ENCODE data around the gene PRRG4. TPM values are rescaled to one million over a fixed set of nuclear protein-coding genes. Genes with fewer than 3 reads are reported as not detected.

PRRG4 gene
- total and polyA plus RNA-seq, 11 donors: 0.12 to 1.4 (median 0.39) TPM

DNA sequence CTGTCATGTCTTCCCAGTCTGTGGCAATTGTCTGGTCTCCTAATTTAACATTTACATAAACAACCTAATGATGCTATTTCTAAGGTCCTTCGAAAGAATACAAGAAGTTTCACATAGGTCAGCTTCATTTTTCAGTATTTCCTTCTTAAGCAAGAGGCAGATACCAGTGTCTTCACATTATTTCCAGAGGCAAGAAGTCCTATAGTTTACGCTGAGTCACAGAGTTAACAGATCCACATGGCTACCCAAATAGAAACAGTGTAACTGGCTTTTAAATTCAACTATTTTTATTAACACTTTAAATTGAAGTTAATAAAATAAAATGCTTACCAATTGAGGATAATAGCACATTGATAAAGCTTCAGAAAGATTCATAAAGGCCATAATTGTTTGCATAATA, 10.9 kb downstream of the PRRG4 start:
- intact Hi-C loops (cut with DNase I): no loop called here
- 81 to 88% (median 85%) methylated on average over 2 of the region's 2 CpGs for WGBS, 4 donors
- TF ChIP-seq, protein P1, sequence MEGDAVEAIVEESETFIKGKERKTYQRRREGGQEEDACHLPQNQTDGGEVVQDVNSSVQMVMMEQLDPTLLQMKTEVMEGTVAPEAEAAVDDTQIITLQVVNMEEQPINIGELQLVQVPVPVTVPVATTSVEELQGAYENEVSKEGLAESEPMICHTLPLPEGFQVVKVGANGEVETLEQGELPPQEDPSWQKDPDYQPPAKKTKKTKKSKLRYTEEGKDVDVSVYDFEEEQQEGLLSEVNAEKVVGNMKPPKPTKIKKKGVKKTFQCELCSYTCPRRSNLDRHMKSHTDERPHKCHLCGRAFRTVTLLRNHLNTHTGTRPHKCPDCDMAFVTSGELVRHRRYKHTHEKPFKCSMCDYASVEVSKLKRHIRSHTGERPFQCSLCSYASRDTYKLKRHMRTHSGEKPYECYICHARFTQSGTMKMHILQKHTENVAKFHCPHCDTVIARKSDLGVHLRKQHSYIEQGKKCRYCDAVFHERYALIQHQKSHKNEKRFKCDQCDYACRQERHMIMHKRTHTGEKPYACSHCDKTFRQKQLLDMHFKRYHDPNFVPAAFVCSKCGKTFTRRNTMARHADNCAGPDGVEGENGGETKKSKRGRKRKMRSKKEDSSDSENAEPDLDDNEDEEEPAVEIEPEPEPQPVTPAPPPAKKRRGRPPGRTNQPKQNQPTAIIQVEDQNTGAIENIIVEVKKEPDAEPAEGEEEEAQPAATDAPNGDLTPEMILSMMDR (IDR thresholded peaks at IDR 0.05): no peak
- TF ChIP-seq POLR2A (IDR thresholded peaks at IDR 0.05): no peak
- no peak for ATAC-seq
- Histone ChIP-seq H3K4me3 (no peak overlapping the region), H3K36me3 (no peaks in the 10 kb centered on the region), H3K27me3 (peaks cover 0 to 5% (median 0%) of the 10 kb centered on the region in 9 donors), H3K27ac (no peak overlapping the region), H3K4me1 (no peaks in the 10 kb centered on the region), H3K9me3 (no peaks in the 10 kb centered on the region)
- no peak for DNase-seq

DNA sequence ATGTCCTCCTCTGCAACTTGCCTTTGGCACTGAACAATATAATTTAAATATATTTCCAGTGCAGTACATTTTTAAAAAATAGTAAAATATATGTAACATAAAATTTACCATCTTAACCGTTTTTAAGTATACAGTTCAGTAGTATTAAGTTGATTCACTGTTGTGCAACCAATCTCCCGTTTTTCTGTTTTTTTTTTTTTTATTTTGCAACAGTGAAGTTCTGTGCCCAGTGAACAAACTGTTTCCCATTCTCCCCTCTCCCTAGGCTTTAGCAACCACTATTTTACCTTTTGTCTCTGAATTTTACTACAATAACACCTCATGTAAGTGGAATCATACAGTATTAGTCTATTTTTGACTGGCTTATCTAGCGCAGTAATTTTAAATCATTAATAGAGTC, 13.8 kb downstream of the PRRG4 start:
- Histone ChIP-seq H3K27me3 (peaks cover 0 to 5% (median 0%) of the 10 kb centered on the region in 9 donors), H3K36me3 (no peaks in the 10 kb centered on the region), H3K27ac (no peak overlapping the region), H3K4me1 (no peaks in the 10 kb centered on the region), H3K9me3 (peaks cover 0 to 5% (median 0%) of the 10 kb centered on the region in 12 donors), H3K4me3 (no peak overlapping the region)
- intact Hi-C loops (cut with DNase I): no loop called here
- WGBS, 4 donors: 63 to 80% (median 72%) methylated on average over 3 of the region's 3 CpGs
- ATAC-seq: no peak
- no peak for DNase-seq
- TF ChIP-seq POLR2A (IDR thresholded peaks at IDR 0.05): no peak
- TF ChIP-seq, protein P1 (IDR thresholded peaks at IDR 0.05): no peak

DNA sequence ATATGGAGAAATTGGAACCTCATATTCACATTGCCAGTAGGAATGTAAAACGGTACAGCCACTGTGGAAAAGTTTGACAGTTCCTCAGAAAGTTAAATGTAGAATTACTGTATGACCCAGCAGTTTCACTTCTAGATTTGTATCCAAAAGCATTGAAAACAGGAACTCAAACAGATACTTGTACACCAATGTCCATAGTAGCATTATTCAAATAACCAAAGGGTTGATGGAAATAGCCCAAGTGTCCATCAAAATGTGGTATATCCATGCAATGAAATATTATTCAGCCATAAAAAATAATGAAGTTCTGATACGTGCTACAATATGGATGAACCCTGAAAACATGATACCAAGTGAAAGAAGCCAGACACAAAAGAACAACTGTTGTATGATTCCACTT, 17.8 kb downstream of the PRRG4 start:
- TF ChIP-seq POLR2A (IDR thresholded peaks at IDR 0.05): no peak
- TF ChIP-seq, protein P1 (IDR thresholded peaks at IDR 0.05): no peak
- ATAC-seq (no peak), DNase-seq (no peak)
- intact Hi-C loops (cut with DNase I): no loop called here
- peaks cover 0 to 5% (median 0%) of the 10 kb centered on the region in 12 donors for H3K9me3 ChIP-seq
- peaks cover 0 to 17% (median 0%) of the 10 kb centered on the region in 12 donors for H3K4me1 ChIP-seq
- H3K27me3 ChIP-seq: no peaks in the 10 kb centered on the region
- H3K27ac ChIP-seq: no peak overlapping the region
- no peak overlapping the region for H3K4me3 ChIP-seq
- H3K36me3 ChIP-seq: no peaks in the 10 kb centered on the region
- WGBS, 4 donors: 82 to 92% (median 86%) methylated on average over 2 of the region's 2 CpGs

DNA sequence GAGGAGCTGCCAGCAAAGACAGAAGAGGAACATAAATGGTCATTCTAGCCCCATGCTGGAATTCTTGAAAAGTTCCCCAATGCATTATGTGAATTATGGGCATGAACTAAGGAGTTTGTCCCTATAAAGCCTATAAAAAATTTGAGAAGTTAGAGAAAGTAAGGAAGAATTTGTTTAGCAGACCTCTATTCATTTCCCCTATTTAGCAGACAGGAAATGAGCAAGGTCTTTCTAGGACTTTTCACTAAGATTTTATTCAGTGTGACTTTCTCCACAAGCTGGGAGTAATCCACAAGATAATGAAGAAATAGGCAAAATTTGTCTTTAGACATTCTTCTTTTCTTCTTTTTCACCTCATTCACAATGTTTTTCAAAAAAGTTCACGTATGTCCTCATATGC, 20.0 kb downstream of the PRRG4 start:
- H3K27me3 ChIP-seq: peaks cover 0 to 3% (median 0%) of the 10 kb centered on the region in 9 donors
- DNase-seq (no peak), ATAC-seq (no peak)
- no peaks in the 10 kb centered on the region for H3K36me3 ChIP-seq
- WGBS, 4 donors: 76 to 91% (median 79%) methylated on average over 1 of the region's 1 CpG
- H3K9me3 ChIP-seq: peaks cover 0 to 5% (median 0%) of the 10 kb centered on the region in 12 donors
- no peak overlapping the region for H3K4me3 ChIP-seq
- intact Hi-C loops (cut with DNase I): no loop called here
- no peak overlapping the region for H3K27ac ChIP-seq
- TF ChIP-seq POLR2A (IDR thresholded peaks at IDR 0.05): no peak
- TF ChIP-seq, protein P1 (IDR thresholded peaks at IDR 0.05): no peak
- H3K4me1 ChIP-seq: peaks cover 0 to 17% (median 0%) of the 10 kb centered on the region in 12 donors

Measured in heart left ventricle (tissue), 16 donors.